Epidermal melanocyte (primary cell): Measurements from ENCODE around the gene ANTXR2.

Source experiments
- DNase-seq: peaks from one replicate; pipeline ENCODE4 v3.0.0; 2011; ENCODE audit warnings: low spot score; ENCODE audit not compliant: insufficient read length

Gene ANTXR2

DNA sequence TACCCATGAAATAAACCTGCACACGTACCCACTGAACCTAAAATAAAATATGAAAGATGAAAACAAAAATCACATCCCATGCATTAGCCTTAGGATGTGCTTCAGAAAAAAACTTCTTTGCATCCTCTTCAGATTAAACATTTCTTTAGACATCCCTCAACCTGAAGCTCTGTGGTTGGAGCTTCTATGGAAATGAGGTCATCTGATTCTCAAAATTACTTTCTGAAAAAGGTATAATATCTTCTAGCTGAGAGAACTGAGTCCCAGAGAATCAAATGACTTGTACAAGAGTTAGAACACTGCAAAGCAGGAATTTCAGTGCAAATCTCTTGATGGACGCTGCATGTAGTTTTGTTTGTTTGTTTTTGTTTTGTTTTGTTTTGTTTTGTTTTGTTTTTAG lies 19.1 kb upstream of the ANTXR2 start:
- no peak for DNase-seq

DNA sequence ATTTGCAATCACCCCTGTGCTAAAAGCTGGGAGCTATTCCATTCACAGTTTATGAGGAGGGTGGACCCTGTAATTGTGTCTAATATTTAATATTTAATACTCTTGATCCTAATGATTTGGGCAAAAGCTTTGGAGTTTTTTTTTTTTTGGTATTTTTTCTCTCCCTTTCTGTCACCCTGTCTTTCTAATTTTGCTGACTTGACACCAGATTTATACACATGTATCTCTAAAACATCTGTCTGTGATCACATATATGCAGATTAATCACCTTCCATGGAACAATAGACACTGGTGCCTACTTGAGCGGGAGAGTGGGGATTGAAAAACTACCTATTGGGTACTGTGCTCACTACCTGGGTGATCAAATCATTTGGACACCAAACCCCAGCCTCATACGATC lies 18.7 kb upstream of the ANTXR2 start:
- DNase-seq, result no peak

DNA sequence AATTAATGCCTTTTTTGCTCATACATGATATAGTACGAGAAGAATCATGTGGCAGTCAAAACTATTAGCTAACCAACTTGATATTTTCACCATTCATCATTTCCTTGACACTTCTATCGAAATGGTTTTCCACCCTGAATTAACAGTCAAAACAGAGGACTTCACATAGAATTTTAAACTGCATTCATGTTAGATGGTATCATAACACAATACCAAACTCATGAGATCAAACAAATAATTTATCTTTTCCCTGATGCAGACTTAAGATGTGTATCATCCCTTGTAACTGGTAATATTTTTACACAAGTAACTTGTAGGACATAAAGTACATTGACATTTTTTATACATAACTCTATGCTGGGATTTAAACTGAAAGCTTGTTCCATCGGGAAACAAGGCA lies 18.2 kb upstream of the ANTXR2 start:
- no peak for DNase-seq

DNA sequence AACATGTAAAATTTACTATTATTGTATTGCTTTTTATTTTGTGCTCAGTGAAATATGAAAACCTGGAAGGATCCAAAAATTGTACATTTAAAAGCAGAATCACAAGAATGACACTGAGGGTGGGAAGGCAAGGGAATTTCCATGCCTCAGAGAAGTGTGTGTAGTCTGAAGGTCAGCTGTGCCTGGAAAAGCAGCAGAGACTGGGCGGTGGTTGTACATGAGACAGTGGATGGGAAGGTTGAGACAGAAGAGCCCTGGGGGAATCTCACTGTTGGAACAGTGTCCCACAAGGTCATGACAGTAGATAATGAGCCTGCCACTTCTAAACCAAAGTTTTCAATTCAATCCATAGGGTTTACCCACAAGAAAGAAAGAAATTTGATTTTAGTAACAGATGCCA lies 17.1 kb upstream of the ANTXR2 start:
- no peak for DNase-seq

DNA sequence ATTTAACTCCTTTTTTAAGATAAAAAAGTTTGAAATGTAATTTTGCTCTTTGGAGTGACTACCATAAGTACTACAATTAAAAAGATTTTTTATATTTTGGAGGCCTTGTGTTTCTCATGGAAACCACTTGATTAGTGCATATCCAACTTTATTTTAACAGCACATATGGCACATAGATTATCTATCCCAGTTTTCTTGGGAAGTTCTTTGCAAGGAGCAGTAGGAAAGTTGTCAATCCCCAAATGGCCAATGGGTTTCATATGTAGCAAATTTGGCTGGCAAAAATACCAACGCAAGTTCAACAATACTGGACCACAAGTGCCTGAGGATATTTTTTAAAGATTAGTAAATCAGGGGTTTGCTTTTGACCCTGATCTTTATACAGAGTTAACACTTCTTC lies 15.4 kb upstream of the ANTXR2 start:
- no peak for DNase-seq

DNA sequence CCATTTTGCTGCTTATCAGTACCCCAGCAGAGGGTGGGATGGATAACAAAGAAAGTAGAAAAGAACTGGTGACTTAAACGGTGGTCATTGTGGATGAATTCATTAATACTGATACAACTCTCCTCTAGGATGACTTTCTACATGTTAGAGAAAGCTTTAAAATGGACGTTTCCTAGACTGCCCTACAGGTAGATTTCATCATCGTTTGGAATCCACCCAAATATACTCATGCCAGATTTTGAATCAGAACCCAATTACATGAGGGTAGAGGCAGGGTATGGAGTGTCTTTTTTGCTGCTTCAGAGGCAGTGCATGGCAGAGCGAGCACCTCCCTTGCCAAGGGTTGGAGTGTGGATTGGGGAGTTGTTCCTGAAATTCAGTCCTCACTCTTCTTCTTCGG lies 13.3 kb upstream of the ANTXR2 start:
- no peak for DNase-seq

DNA sequence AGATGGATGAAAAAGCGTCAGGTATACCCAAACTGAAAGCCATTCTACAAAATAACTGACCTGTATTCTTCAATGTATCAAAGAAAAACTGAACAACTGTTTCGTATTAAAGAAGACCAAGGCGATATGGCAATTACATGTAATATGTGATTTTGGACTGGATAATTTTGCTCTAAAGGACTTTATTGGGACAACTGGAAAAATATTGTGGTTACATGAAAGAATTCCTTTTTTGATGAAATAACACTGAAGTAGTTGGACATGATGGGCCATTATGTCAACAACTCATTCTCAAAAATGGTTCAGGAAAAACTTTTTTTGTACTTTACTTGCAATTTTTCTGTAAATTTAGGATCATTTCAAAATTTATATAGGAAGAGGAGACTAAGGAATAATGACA lies 12.1 kb upstream of the ANTXR2 start:
- DNase-seq, result no peak

DNA sequence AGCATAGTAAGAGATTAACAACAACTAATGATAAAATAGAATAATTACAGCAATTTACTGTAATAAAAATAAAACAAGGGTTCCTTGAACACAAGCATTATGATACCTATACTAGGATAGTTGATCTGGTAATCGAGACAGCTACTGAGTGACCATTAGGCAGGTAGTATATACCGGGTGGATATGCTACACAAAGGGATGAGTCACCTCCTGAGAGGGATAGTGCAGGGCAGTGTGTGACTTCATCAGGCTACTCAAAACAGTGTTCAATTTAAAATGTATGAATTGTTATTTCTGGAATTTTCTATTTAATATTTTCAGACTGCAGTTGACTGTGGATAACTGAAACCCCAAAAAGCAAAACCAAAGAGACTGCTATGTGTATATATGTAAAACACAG lies 9.7 kb upstream of the ANTXR2 start:
- DNase-seq, result no peak

DNA sequence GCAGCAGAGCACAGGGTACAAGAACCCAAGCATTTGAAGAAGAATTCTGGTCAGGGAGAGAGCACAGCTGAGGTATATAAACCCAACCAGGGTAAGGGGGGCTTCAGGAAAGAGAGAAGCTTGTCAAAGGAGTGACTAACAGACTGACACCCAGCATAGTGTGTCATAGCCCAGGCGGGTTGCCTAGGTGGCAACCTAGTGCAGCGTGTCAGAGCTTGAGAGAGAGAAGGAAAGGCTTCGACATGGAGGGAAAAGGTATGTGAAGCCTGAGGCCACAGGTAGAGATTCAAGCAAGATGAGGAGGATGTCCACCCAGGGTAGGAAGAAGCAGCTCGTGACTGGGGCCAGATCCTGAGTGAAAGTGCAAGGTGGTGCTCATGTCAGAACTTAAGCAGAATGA lies 8.5 kb upstream of the ANTXR2 start:
- no peak for DNase-seq

DNA sequence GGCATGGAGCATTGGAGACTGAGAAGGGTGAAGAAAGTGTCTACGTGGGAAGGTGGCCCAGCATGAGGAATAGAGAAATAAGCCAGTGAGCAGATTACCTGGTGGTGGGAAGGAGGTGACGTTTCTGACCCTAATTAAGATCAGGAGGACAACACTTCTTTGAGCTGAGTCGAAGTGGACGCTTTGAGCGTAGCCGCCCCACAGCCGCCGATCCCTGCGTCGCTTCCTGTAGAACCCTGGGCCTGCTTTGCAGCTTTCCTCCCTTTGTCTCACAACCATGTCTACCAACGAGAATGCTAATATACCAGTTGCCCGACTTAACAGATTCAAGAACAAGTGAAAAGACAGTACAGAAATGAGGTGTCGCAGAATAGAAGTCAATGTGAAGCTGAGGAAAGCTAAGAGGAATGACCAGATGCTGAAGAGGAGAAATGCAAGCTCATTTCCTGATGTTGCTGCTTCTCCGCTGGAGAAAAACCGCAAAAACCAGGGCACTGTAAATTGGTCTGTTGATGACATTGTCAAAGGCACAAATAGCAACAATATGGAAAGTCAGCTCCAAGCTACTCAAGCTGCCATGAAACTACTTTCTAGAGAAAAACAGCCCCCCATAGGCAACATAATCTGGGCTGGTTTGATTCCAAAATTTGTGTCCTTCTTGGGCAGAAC lies 6.4 kb upstream of the ANTXR2 start:
- no peak for DNase-seq

DNA sequence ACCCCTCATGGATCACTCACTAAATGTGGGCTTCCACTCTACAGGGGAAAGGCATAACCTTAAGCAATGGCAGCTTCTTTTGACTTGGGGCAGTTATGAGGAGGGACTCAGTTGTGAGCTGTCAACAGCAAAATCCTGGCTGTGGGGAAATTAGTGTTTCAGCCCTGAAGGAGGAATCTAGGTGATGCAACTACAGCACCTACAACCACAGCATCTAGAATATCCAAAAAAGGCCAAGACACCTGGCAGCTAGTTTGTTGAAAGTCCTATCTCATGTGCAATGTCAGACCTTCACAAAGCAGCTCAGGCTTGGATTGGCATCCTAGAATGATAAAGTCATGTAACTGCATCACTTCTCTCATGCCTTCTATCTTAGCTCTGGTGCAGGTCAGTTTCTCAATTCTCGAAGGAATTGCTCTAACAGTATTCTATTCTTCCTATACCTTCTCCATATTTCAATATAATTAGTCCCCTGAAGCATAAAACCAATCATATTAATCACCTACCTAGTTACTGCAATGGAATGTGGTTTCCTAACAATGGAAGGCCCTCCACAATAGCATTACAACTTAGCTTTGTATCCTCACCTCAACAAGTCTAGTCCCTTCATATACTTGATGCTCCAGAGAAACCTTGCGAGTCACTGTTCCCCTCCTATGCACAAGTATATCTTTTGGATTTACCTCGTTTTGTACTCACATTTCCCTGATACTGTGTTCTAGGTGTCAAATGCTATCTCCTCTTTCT lies 5.5 kb upstream of the ANTXR2 start:
- no peak for DNase-seq

DNA sequence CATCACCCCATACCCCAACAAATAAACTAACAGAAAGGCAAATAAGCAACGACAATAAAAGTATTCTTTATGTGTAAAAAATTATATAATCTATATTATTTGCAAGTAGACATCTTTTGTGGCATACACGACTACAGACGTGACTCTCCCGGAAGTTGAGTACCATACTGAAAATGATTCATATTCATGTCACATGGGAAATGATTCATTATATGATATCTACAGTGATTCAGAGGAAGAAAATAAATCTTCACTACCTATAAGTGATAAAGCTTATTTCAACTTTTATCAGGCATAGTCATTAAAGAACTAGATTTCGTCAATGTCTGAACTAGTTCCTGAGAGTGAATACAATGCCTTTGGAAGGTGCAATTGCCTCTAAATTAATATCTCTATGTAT lies 4.6 kb upstream of the ANTXR2 start:
- DNase-seq, result no peak

DNA sequence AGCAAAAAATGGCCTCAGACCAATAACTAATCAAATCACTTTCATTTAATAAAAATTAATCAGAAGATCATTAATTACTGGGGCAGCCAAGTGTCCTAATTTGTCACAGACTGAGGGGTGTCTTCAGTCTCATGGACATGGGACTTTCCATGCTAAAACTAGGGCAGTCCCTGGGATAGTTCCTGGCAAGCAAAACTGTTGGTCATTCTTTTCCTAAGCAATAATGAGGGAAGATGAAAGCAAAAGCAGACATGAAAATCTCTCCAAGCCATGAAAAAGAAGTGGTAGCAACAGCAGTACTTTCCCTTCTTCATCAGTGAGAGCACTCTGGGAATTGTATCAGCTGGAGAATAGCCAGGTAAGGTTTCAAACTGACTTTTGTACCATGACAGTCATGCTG lies 3.7 kb upstream of the ANTXR2 start:
- DNase-seq, result no peak

DNA sequence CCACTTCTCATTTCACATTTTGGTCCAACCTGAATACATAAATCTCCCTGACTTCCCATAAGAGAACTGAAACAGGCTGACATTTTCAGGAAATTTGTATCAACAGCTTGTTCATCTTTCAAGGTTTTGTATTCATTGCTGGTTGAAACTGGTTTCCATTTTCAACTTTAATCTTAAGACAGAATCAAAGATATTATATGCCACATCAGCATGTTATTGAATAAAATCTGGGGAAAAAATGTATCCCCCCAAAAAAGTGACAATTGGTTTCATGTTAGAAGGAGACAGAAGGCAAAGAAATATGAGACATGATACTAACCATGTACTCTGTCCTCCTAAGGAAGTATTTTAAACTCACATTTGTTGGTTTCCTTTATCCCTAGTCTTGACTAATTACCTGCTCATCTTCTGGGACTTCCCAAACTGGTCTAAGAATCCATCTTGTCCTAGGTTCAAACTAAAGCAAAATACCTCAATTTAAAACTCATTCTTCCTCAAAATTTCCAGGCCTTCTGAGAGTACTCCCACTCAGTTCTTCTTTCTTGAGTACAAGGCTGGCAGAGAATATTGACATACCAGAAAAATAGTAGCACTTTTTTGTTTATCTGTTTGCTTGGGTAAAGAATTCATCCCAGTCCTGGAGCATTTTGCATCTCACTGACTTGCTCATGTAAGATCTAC lies 3.1 kb upstream of the ANTXR2 start:
- DNase-seq, result no peak

DNA sequence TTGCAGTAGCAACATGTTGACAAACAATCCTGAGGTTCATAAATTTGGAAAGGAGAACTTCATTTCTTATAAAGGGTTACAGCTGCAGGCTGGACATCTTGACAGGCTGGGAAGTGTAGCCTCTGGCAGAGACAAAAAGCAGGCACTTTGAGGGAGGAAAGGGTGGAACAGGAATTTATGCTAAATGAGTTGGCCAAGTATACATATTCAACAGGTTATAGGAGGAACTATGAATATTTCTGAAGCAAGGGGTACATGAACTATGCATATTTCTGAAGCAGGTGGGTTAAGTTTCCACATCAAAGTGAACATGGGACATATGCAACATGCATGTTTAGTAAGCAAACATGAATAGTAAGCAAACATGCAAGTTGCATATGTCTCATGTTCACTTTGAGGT lies 1.6 kb upstream of the ANTXR2 start:
- DNase-seq, result no peak

DNA sequence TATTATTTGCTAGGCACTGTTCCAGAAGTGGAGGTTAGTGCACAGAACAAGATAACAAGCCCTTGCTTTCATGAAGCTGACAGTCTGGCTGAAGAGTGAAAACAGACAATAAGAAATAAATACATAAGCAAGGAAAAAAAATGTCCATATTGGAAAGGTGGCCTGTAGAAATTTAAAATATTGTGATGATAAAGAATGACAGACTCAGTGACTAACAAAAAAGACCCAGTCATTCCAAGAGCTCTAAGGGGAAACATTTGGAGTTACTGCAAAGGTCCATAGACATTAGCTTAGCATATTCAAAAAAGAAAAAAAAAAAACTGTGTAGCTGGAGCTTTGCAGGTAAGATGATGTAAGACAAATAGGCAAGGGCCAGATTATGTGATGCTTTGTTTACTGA lies 1.0 kb upstream of the ANTXR2 start:
- no peak for DNase-seq

DNA sequence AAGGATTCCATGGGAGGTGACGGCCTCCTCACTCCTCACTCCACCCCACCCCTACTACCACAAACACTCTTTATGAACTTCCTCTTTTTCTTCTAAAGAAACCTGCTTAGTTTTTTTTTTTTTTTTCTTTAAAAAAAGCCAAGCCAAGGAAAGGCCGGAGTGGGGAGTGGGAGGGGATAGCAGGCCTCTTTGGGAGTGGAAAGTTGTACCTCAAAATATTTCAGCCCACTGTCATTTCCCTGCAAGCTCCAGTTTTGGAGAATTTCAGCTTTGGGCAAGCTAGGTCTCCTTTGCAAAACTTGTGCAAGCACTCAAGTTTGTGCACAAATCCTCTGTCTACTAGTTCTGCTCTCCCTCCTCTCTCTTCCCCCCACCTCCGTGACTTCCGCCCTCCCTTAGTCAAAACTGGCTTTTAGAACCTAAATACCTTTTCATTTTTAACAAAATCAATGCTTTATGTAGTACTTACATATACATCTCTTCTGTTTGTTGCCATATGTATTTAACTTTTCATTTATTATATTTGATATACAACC lies 512 bp upstream of the ANTXR2 start:
- DNase-seq, result no peak

DNA sequence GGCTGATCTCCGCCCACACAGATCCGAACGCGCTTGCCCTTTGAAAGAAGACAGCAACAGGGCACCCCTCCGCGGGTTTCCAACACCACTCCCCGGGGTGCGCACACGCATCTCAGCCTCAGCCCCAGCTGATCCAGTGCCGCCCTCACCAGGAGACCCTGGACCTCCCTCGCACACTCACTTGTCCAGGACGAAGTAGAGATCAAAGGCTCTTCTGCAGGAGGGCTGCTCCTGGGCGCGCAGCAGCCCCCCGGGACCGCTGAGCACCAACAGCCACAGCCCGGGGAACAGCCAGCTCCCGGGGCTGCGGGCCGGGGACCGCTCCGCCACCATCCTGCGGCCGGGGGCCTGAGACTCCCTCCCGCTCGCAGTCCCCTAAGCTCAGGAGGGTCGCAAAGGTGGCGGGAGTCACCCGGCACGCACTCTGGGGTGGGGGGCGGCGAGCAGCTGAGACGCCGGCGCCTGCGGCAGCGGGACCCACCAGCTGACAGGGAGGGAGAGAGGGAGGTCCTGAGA lies 743 bp downstream of the ANTXR2 start:
- no peak for DNase-seq

DNA sequence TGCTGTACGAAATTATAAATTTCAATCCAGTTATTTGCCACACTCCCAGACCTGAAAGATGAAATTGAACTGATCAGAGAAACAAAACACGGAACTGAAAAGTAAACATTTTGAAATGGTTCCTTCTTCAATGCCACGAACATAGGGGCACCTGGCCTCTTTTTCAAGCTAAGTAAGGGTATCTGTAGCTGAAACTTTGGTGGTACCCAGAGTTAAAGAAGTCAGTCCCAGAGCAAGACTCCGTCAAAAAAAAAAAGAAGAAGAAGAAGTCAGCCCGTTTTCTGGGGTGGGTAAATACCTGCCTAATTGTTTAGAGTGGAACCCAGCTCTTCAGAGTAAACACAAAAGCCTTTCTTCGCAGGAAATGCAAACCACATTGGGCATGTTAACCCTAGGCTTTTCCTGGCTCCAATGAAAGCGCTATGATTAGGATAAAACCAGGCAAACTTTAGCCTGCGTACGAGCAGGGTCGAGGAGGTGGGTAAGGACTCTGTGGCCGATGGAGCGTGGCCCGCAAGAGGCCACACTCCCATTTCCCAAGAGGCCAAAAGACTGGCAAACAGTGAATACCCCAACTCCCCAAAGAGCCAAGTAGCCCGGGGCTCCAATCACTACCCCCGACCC lies 1.3 kb downstream of the ANTXR2 start:
- no peak for DNase-seq

DNA sequence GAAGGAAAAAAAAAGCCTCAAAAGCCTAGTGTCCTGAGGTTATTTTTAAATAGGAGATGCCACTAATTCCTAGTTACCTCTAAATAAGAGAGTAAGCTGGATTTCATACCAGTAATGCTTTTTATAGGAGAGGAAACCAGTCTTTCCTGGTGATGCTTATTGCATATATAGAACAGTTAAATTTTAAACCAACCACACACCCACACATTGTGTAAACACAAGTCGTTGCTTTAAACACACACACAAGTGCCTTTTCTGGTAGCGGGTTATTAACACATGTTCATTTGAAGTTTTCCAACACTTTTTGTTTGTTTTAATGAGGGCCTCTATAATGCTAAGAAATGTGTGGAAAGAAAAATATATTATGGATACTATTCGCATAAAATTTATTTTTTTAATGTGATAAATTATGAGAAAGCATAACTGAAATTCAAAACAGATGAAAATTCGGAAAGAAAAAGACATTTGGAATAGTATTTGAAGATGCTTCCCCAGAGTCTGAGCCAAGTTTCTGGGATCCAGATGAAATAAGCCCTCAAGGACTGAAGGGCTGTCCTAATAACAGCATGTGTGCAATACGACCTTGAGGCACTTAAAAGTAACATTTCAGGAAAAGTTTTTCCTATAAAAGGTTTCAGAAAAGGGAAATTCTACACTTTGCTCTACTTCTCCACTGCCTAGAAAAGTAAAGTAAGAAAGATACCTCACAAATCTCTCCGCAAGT lies 2.0 kb downstream of the ANTXR2 start:
- DNase-seq, result no peak
